IPS-18c (cell line): ENCODE results near the gene EFNA3.

Experiments used
- H3K4me3 ChIP-seq: 2 replicates; pipeline ENCODE4 v1.7.0; 2013; ENCODE audit warnings: low read depth, mild to moderate bottlenecking, low read length, moderate library complexity; ENCODE audit not compliant: insufficient read depth
- H3K9me3 ChIP-seq: one replicate; pipeline ENCODE4 v1.6.1; 2013; ENCODE audit warnings: mild to moderate bottlenecking, low read length, moderate library complexity; ENCODE audit not compliant: control insufficient read depth, insufficient read depth

EFNA3 gene

GRCh38 chr1:155131856-155132255 is 53.2 kb downstream of the EFNA3 start:
- peaks cover 2% of the 10 kb centered on the region for H3K9me3 ChIP-seq
- no peak overlapping the region for H3K4me3 ChIP-seq

- no peak overlapping the region for H3K4me3 ChIP-seq
- H3K9me3 ChIP-seq: peaks cover 2% of the 10 kb centered on the region
Measured at GRCh38 chr1:155133799-155134281, 55.2 kb downstream of the EFNA3 start.

GRCh38 chr1:155134322-155134721 is 55.7 kb downstream of the EFNA3 start:
- H3K9me3 ChIP-seq: peaks cover 2% of the 10 kb centered on the region
- H3K4me3 ChIP-seq: peak overlapping the region; percentile 95; the same call in 1 of the 2 replicates

- Histone ChIP-seq H3K4me3 (peak overlapping the region; percentile 95), H3K9me3 (no peaks in the 10 kb centered on the region)
Measured at GRCh38 chr1:155134880-155135414, 56.3 kb downstream of the EFNA3 start.

GRCh38 chr1:155135415-155136028 is 56.9 kb downstream of the EFNA3 start, which contains the start of gene SLC50A1:
TSS of gene SLC50A1 (plus strand) at chr1:155135852. CDS start at chr1:155135912, 60 bp downstream.
- Histone ChIP-seq H3K9me3 (no peaks in the 10 kb centered on the region), H3K4me3 (peak within 1 kb of the TSS; percentile 95)

- Histone ChIP-seq H3K9me3 (no peaks in the 10 kb centered on the region), H3K4me3 (peak overlapping the region; percentile 43)
Measured at GRCh38 chr1:155136748-155137147, 58.1 kb downstream of the EFNA3 start.
